G401 (cell line): ENCODE data around the gene SLPI. TPM values are rescaled to one million over a fixed set of nuclear protein-coding genes. Genes with fewer than 3 reads are reported as not detected.

Experiments used
- DNase-seq: peaks from one replicate; pipeline ENCODE4 v3.0.0-alpha.2; 2015; ENCODE audit warnings: low spot score
- in situ Hi-C: cut with HindIII; loops from 2 replicates; pipeline ENCODE4 v1.10.0; 2016; ENCODE audit warnings: low sequenced_read_pairs, mixed read lengths
- total RNA-seq: library from RNA; depleted of rRNA; stranded (reverse); fragments of >200 nt; shearing (Covaris generic); gene quantifications from 2 replicates; pipeline ENCODE4 v1.2.3, GENCODE V29; 2014; rRNA removed

SLPI gene, protein sequence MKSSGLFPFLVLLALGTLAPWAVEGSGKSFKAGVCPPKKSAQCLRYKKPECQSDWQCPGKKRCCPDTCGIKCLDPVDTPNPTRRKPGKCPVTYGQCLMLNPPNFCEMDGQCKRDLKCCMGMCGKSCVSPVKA
- not detected in 2 replicates for total RNA-seq

- DNase-seq, result no peak
Observed at GRCh38 chr20:45254383-45255262, at the start of gene SLPI. Gene SLPI (minus strand): TSS chr20:45254564. CDS start chr20:45254543, 21 bp downstream.

DNA sequence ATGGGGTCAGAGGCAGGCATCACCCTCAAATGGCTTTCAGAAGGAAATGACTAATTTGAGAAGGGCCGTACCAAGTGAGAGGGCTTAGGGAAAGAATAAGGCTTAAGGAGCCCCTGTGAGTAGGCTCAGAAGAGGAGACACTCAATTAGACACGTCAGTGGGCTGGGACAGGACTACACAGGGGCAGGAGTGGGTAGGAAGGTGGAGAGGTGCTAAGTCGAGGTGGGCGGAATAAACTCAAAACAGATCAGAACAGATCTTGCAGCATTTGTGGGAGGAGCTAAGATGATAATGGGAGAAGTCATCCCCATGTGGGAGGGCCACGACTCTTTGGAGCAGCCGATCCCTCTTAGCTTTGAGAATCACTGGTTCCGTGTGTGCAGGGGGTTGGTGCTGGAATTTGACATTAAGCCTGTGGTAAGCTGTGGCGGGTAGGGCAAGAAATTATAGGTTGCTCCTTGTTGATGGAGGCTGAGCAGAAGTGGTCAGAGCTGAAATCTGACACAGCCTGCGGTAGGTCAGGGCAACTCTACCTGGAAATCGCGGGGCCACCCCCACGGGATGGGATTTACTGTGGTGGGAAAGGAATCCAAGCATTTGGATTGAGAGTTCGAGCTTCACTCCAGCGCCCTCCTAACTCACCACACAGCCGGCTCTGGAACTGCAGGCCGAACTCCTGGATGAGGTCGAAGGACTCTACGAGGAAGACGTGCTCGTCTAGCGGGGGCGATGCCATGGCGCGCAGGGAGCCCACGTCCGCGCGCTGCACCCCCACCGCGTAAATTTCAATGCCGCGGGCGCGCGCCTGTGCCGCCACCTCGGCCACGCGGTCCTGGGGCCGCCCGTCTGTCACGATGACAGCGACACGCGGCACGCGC, 49.5 kb upstream of the SLPI start:
- no peak for DNase-seq
- in situ Hi-C loops, result loop anchor here (25.0 kb wide), 2 partner anchors 183 to 458 kb away; no protein-coding TSS in a partner anchor

More at GRCh38 chr20:45254383-45255262, at the start of gene SLPI:
- in situ Hi-C loops, result no loop called here

DNA sequence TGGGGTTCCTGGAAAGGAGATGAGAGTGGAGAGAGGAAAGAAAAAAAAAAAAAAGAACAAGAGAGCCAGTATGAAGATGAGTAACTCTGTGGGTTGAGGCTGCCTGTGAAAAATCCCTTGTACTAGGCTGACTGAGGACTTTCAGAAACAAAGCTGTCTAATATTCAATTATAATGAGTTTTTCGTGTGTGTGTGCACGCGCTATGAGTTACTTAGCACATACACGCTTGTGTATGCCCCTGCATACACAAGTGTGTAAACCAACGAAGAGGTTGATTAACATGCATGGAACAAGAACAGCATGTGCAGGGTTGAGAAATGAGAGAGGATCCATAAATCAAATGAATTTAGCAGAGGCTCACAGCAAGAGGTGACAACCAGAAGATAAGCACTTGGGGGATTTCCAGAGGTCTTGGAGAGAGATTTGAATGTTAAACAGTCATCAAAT, 47.5 kb upstream of the SLPI start:
- in situ Hi-C loops, result loop anchor here (25.0 kb wide), 2 partner anchors 185 to 460 kb away; no protein-coding TSS in a partner anchor
- no peak for DNase-seq

DNA sequence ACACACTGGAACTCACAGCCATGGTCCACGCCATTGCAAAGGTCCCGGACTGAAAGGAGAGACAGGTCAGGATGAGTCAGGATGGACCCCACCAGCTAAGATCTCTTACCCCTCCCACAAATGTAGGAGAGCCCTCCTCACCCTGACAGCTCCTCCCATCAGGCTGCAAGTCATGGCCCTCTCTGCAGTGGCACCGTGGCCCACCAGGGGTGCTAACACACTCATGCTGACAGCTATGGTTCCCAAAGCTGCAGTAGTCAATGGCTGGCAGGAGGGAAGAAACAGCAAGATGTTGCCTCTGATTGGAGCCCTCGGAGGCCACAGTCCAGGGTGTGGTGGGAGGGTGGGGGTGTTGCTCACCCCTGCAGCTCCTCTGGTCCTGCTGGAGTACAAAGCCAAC, 46.6 kb upstream of the SLPI start:
- in situ Hi-C loops, result loop anchor here (25.0 kb wide), 2 partner anchors 186 to 461 kb away; no protein-coding TSS in a partner anchor
- DNase-seq, result no peak

DNA sequence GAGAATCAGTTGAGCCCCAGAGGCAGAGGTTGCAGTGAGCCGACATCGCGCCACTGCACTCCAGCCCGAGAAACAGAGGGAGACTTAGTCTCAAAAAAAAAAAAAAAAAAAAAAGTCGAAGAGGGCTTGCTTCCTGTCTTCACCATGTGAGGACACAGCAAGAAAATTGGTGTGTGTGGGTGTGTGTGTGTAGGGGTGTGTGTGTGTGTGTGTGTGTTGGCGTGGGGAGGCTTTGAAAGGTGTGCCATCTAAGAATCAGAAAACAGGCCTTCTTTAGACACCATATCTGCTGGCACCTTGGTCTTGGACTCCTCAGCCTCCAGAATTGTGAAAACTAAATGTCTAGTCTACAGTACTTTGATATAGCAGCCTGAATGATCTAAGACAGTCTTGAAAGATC, 45.4 kb upstream of the SLPI start:
- in situ Hi-C loops, result loop anchor here (25.0 kb wide), 2 partner anchors 188 to 463 kb away; no protein-coding TSS in a partner anchor
- DNase-seq, result no peak

- DNase-seq, result no peak
- in situ Hi-C loops, result no loop called here
Observed at GRCh38 chr20:45297786-45298497, 43.6 kb upstream of the SLPI start.

- no peak for DNase-seq
- in situ Hi-C loops, result no loop called here
Observed at GRCh38 chr20:45294659-45295058, 40.3 kb upstream of the SLPI start.

DNA sequence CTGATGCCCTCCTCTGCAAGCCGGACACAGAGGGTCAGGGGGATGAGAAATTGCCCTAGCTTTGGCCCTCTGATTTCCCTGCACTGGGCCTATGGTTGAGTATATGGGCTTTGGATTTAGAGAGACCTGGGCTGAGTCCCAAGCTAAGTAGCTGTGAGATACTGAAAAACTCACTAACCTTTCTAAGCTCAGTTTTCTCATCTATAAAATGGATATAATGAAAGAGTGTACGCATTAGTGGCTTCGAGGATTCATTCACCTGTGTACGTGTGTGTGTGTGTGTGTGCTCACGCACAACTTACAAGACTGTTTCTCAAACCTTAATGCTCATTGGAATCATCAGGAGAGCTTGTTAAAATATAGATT, 39.6 kb upstream of the SLPI start:
- in situ Hi-C loops, result no loop called here
- no peak for DNase-seq

DNA sequence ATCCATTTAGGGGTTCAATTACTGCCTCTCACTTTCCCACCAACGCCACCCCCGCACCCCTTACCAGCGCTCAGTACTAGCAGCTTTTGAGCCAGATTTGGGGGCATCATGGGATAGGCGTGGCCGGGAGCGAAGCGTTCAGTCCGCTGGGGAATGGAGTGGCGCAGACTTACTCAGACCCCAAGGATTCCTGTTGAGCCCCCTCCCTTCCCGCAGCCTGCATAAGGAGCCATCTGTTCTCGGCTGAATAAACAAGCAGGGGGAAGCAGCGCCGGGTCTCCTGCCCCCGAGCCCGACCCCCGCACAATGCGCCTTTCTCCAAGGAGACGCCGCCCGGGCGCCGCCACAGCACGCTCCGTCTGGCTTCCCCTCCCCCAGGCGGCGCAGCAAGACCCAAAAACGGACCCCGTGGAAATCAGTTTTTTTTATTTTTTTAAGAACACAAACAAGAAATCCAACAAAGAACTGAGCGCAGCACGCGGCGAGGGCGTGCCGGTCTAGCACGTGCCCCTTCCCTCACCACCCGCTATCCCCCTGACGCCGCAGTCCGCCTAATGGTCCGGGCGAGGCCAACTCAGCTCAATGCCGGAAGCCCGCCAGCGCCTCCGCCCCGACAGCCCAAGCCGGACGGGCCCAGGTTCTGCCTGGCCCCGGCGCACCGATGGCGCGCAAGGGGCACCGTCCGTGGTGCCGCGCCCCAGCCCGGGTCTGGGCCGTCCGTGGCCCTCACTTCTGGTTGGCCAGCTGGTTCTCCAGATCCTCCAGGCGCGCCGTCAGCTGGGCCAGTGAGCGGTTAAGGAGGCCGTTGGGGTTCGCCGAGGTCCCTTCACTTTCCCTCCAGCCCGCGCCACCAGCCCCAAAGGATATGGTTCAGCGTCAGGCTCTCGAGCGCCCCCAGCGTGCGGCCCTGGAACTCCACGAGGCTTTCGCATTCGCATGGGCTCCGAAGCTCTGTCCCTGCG, 39.0 kb upstream of the SLPI start:
- in situ Hi-C loops, result no loop called here
- peak; percentile 34 for DNase-seq

DNA sequence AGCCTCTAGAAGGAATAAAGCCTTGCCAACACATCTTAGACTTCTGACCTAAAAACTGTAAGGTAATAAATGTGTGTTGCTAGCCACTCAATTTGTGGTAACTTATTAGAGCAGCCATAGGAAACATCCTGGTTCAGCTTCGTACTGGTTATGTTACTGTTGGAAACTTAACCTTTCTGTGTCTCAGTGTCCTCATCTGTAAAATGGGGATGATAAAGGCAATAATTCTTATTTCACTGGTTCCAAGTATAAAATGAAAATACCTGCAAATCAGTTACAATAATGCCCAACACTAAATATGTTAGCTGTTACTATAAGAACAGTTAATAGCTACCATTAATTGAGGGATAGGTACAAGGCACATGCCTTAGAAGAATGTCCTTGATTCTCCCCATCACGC, 38.0 kb upstream of the SLPI start:
- DNase-seq, result no peak
- in situ Hi-C loops, result no loop called here

GRCh38 chr20:45291526-45291925, 37.2 kb upstream of the SLPI start:
- DNase-seq, result no peak
- in situ Hi-C loops, result no loop called here

DNA sequence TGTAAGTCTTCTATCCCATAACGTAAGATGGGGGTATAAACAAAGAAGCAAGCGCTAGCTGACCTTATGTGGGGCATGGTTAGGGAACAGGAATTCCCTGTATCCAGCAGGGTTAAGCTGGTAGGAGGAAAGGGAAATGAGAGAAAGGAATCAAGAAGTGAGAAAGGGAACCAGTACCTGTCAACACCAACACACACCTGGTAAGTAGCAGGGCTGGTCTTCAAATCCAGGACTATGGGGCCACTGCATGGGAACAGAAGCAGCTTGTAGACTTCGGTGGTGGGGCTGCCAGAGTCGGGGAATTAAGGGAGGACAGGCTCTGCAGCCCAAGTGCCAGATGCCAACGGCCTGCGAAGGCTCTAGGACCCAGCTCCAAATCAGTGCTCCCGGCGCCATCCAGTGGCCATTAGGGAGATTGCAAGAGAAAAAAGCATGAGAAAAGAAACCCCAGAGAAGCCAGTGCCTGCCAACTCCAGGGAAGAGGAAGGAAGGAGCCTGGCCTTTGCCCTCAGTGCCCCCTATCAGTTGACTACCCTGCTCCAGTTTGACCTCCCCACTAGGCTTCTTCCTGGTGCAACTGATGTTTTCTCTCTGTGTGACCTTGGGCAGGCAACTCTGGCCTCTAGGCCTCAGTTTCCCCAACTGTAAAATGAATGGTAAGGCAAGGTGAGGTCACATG, 36.5 kb upstream of the SLPI start:
- in situ Hi-C loops, result no loop called here
- peak; percentile 60 for DNase-seq

GRCh38 chr20:45289942-45290676, 35.7 kb upstream of the SLPI start:
- in situ Hi-C loops, result no loop called here
- DNase-seq, result no peak

- no peak for DNase-seq
- in situ Hi-C loops, result no loop called here
Observed at GRCh38 chr20:45288860-45289259, 34.5 kb upstream of the SLPI start.

DNA sequence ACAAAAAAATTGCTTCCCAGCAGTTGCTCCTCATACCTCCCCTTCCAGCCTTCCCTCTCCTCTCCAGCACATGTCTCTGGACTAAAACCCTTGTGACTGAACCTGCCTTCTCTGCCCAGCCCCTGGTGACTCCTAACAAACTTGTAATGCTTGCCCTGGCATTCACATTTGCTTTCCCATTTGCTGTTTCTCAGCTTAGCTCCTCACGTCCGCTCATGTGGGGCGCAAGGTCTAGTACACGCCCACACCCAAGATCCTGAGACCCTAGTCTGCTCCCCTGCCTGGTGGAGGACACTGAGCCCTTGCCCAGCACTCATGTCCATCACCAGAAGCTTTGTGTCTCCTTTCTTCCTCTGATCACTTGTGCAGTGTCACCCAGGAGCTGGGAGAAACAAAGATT, 34.0 kb upstream of the SLPI start:
- in situ Hi-C loops, result no loop called here
- no peak for DNase-seq

DNA sequence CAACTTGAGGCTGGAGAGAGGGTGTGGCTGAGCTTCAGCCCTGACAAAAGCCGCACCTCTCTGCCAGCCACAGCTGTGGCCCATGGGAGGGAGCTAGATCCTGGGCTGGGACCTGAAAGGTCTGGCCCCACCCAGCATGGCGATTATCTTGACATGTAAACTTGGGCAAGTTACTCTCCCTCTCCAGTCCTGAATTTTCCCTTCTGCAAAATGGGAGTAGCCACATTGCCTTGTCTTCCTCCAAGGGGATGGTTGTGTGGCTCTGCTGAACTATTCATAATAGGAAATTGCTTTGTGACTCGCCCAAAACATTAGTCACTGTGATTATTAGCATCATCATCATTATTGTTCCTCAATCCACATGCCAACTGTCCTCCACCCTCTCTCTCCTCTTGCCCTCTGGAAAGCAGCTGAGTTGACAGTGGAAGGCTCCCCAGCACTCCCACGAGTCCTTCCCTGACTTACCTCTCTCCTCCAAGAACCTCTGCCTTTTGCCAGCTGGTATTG, 29.2 kb upstream of the SLPI start:
- in situ Hi-C loops, result no loop called here
- DNase-seq, result no peak
